Stimulated activated CD4-positive, alpha-beta T cell treated with anti-CD3 and anti-CD28 coated beads, Interleukin-4, amount 100 ng/mL, for 4 hours (primary cell): ENCODE measurements around the gene ADCY10.

Experiments
- DNase-seq, 2 experiments: peaks; one replicate each; pipeline ENCODE4 v3.0.0-alpha.2; 2020

The ADCY10 gene

GRCh38 chr1:167776151-167776550, 137.8 kb downstream of the ADCY10 start:
- DNase-seq, result no peak

GRCh38 chr1:167775178-167775577, 138.8 kb downstream of the ADCY10 start:
- no peak for DNase-seq

DNA sequence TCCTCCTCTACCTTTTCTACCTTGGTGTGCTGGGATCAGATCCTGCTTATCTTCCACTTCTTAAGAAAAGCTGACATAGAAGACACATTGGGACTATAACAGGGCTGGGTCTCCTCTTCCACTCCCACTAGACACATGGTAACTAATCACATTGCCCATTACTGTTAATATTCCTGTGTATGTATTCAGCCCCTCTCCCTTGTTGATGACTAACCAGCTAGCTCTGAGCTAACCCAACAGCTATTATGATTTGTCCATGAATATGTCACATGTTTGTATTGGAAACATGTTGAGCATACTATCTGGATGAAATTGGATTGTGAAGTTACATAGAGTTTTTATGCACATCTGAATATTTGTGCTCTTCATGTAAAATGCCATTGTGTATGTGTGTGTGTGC, 139.2 kb downstream of the ADCY10 start:
- no peak for DNase-seq

- no peak for DNase-seq
These were observed 140.4 kb downstream of the ADCY10 start for GRCh38 chr1:167773516-167773915.

- DNase-seq, result no peak
These were observed 141.5 kb downstream of the ADCY10 start for GRCh38 chr1:167772436-167772835.

DNA sequence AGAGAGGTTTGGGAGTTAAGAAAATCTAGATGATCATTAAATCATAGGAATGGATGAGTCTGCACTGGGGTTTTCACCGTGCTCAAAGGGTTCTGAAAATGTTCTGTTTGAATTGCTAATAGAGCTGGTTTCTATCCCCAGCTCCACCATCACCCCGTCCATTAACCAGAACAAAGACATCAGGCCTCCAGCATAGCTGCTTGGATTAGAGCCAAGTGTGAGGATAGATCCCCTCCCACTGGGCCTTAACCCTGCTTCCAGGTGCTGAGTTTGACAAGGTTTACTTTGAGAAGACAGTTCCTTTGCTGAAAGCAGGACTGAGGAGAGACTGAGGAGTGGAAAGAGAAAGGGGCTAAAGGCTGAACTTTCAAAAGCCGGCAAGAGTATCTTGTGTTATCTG, 143.8 kb downstream of the ADCY10 start:
- no peak for DNase-seq

- DNase-seq, result no peak
These were observed 146.2 kb downstream of the ADCY10 start for GRCh38 chr1:167767761-167768160.

DNA sequence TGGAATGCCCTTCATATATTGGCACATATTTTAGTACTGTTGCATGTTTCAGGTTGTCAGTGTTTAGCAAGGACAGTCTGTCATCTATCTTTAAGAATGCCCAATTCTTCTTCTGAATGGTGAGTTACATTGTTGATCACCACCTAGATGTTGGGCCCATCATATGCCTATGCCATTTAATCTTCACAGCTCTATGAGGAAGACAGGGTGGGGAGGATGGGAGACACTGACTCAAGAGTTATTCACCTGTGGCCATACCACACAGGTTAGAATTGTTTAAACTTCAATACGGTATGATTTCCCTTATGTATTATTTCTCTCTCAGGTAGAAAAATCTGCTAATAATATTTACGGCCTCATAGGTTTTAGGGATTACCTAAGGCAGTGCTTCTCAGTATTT, 147.4 kb downstream of the ADCY10 start:
- DNase-seq, result no peak

GRCh38 chr1:167765496-167765895, 148.4 kb downstream of the ADCY10 start:
- DNase-seq, result no peak

DNA sequence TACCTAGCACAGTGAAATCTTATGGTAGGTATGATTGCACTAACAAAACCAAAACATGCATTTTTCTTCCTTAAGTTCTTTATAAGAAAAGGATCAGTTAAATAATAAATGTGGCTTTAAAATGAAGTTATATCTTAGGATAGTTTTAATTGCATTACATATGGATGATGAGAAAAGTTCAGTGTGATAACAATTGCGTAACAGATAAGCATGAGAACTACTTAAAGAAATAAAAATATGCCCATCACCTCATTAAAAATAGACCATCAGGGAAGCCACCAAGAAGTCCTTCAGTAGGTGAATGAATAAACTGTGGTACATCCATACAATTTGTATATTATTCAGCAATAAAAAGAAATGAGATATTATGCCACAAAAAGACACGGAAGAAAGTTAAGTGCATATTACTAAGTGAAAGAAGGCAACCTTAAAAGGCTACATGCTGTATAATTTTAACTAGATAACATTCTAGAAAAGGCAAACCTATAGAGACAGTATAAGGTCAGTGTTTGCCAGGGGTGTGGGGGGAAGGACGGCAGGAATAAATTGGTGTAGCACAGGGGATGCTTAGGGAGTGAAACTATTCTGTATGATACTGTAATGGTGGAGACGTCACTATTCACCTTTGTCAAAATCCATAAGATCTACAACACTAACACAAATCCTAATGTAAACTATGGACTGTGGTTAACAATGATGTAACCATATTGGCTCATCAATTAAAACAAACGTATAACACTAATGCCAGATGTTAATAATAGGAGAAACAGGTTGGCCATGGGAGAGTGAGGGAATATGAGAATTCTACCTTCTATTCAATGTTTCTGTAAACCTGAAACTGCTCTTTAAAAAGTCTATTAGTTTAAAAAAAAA, 149.2 kb downstream of the ADCY10 start:
- DNase-seq, result no peak

DNA sequence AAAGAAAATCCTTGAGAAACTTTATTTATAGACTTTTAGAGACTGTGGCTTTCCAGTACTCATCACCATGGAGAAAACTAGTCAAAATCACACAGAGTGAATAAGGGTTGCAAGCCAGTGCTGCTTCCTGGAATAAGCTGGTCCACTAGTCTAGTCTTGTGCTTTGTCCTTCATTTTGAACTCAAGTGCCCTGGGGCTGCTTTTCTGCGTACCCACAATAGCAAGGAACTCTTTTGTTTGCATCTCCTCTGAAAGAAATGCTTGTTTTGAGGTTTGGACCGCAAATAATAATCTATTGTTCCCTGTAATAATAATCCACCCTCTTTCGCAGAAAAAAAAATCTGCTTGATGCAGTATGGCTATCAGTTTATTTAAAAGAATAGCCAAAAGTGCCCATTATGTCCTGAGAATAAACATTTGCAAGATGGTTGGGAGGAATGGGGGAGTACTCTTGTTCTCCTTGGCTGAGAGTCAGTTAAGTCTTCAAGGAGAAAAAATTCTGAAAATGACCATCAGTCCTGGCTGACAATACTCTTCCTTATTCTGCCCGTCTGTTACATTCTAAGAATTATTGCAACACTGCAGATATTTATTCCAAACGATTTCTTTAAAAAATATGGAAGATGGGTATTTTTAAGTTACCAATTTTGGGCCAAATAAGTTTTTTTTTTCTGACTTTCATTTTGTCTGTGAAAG, 150.3 kb downstream of the ADCY10 start:
- no peak for DNase-seq

GRCh38 chr1:167762061-167762746, 151.7 kb downstream of the ADCY10 start:
- peak in 1 of 2 experiments; percentile 7 for DNase-seq

DNA sequence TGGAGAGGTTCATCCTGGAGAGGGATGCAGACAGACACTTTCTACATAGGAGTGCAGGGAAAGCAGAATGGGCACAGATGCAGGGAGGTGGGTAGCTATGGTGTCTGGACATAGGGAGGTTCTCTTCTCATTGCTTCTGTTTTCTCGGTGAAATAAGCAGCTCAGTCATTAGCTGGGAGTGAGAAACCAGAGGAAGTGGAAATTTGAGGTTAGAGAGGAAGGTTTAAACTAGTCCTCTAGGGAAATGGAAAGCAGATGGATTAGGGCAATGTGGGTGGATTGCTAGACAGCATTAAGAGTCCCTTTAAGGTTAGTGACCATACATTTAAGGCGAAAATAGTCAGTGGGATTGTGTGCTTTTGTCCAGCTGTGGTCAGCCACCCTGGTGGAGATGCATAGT, 152.5 kb downstream of the ADCY10 start:
- no peak for DNase-seq
